Mammary epithelial cell (primary cell): ENCODE measurements around the gene FBXL17.

Source experiments
- EZH2 ChIP-seq: IDR thresholded peaks from 2 replicates; pipeline ENCODE4 v1.6.1; 2012; ENCODE audit warnings: low read length, inconsistent platforms, borderline replicate concordance
- TF ChIP-seq, protein P1 (sequence below), 2 donors: IDR thresholded peaks in 1 of 2; conservative IDR thresholded peaks in 1 of 2; 2 replicates each; pipeline ENCODE4 v1.5.1; 2011 to 2012; ENCODE audit warnings: inconsistent platforms in 2 of 2, low read length in 2 of 2, mild to moderate bottlenecking in 2 of 2, control low read depth in 1 of 2, low read depth in 1 of 2; ENCODE audit not compliant: insufficient read depth in 1 of 2; ENCODE audit errors: extremely low read depth in 1 of 2

- TF ChIP-seq, protein P1, sequence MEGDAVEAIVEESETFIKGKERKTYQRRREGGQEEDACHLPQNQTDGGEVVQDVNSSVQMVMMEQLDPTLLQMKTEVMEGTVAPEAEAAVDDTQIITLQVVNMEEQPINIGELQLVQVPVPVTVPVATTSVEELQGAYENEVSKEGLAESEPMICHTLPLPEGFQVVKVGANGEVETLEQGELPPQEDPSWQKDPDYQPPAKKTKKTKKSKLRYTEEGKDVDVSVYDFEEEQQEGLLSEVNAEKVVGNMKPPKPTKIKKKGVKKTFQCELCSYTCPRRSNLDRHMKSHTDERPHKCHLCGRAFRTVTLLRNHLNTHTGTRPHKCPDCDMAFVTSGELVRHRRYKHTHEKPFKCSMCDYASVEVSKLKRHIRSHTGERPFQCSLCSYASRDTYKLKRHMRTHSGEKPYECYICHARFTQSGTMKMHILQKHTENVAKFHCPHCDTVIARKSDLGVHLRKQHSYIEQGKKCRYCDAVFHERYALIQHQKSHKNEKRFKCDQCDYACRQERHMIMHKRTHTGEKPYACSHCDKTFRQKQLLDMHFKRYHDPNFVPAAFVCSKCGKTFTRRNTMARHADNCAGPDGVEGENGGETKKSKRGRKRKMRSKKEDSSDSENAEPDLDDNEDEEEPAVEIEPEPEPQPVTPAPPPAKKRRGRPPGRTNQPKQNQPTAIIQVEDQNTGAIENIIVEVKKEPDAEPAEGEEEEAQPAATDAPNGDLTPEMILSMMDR (conservative IDR thresholded peaks at IDR 0.05 in 1 of 2, IDR thresholded peaks at IDR 0.05 in 1 of 2; ENCODE audit: extremely low read depth in 1 of 2, insufficient read depth in 1 of 2, low read depth in 1 of 2, low read length in 2 of 2), result no peak
- no peak for TF ChIP-seq EZH2
Observed at GRCh38 chr5:108340131-108340530, 41.8 kb downstream of the FBXL17 start.
